Transverse colon (tissue), 4 donors: ENCODE results near the gene TCF19.

Source experiments
- CTCF ChIP-seq, 5 experiments: fragments of 200-600 bp in 3 of 5; fragments of 450-650 bp in 2 of 5; sonication (generic) in 3 of 5; IDR thresholded peaks; 1 replicate in 2 of 5; 2 replicates in 3 of 5; pipeline ENCODE4 v1.5.1; 2016 to 2017; ENCODE audit warnings: antibody characterized with exemption in 5 of 5, inconsistent platforms in 3 of 5, mild to moderate bottlenecking in 2 of 5, moderate library complexity in 1 of 5
- EP300 ChIP-seq: sonication (generic); formaldehyde crosslinking; IDR thresholded peaks from one replicate; pipeline ENCODE4 v1.6.1; 2017; ENCODE audit warnings: antibody characterized with exemption, low read depth
- POLR2AphosphoS5 ChIP-seq, 3 donors: sonication (generic); formaldehyde crosslinking; IDR thresholded peaks; one replicate each; pipeline ENCODE4 v1.6.1; 2016; ENCODE audit warnings: antibody characterized with exemption in 3 of 3

GRCh38 chr6:31175971-31176370, 17.6 kb downstream of the TCF19 start:
- TF ChIP-seq EP300 (no peak), CTCF (IDR thresholded peaks at IDR 0.05) (no peak), POLR2AphosphoS5 (IDR thresholded peaks at IDR 0.05) (no peak)
